ENCODE measurements around the gene ADCY5.

Gene ADCY5

DNA sequence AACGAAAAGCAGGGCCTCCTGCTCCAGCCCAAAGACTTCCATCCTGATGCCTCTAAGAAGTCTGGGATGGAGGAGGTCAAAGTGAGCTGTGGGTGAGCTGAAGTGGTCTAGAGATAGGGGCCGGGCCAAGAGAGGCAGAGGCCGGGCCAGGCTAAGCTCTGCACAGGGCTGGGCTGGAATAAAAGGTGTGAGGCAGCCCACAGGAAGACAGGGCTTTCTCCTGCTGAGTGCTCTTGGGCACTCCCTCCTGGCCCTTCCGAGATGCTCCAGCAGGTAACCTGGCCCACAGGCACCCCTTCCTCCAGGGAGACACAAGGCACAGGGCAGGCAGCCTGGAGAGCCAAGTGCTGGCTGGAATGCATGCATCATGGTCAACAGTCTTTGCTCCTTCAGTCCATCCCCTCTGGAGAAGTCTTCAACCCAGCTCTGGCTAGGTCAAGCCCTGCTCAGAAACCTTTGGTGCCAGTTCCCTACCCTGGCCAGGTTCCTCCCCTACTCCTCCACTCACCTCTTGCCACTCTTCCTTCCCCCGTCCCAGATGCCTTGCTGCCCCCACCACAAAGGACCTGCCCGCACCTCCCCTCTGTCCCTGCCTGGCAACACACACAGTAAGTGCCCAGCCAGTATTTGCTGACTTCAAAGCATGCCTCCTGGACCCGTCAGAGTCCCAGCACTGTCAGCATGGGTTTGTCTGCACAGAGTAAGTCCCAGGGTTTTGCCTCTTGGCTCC lies 153.6 kb downstream of the ADCY5 start:
- no peak overlapping the region for H3K4me3 ChIP-seq (ENCODE audit: low read depth, low read length)
- no peak for TF ChIP-seq CTCF (IDR thresholded peaks at IDR 0.05; ENCODE audit: low read depth, low read length)

DNA sequence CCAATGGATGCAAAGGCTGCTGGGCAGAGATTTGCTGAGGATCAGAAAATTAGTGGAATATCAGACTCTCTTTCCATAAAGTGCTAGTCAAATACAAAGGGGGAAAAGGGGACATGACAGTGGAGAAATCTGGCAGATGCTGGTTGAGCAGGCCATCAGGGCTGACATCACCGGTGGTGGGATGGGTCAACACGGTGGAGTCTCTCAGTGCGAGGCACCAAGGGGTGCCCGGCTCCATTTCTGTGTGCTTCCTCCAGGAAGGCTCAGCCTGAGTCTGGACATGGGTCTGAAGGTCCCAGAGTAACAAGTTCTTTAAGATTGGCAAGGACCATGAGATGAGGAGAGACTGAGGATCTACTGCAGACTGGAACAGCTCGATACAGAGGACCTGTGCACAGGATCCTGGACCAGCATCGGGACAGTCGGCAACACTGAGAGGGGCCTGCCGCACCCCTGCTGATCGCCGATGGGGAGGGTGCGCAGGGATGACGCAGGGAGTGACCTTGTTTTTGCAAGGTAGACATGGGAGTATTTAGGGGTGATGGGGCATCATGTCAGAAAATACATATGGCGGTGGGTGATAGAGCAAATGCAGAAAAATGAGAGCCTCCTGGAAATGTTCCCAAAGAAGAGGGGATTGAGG lies 154.5 kb downstream of the ADCY5 start:
- no peak for TF ChIP-seq CTCF (IDR thresholded peaks at IDR 0.05; ENCODE audit: low read depth, low read length)
- no peak overlapping the region for H3K4me3 ChIP-seq (ENCODE audit: low read depth, low read length)

GRCh38 chr3:123292321-123293310 lies 156.3 kb downstream of the ADCY5 start:
- H3K4me3 ChIP-seq (ENCODE audit: low read depth, low read length) = no peak overlapping the region
- no peak for TF ChIP-seq CTCF (IDR thresholded peaks at IDR 0.05; ENCODE audit: low read depth, low read length)

DNA sequence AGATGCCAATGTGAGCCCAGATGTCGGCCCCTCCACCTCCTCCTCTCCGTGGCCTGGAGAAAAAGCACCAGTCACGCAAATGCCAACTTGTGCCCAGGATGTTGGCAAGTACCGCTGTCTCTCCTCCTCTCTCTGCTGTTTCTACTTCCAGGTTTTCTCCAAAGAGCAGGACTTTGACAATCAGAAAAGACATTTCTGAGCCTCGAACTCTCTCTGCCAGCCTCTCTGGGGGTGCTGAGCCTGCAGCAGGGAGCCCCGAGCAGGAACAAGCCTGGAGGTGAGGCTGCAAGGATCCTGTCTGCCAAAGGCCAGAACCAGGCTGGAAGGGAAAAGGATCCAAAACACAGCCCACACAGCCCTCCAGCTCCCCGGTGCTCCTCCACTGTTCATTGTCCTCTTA lies 157.5 kb downstream of the ADCY5 start:
- no peak for TF ChIP-seq CTCF (IDR thresholded peaks at IDR 0.05; ENCODE audit: low read depth, low read length)
- H3K4me3 ChIP-seq (ENCODE audit: low read depth, low read length) = no peak overlapping the region

GRCh38 chr3:123290962-123291361 lies 157.9 kb downstream of the ADCY5 start:
- no peak for TF ChIP-seq CTCF (IDR thresholded peaks at IDR 0.05; ENCODE audit: low read depth, low read length)
- no peak overlapping the region for H3K4me3 ChIP-seq (ENCODE audit: low read depth, low read length)

GRCh38 chr3:123290107-123290930 lies 158.6 kb downstream of the ADCY5 start:
- no peak for TF ChIP-seq CTCF (IDR thresholded peaks at IDR 0.05; ENCODE audit: low read depth, low read length)
- H3K4me3 ChIP-seq (ENCODE audit: low read depth, low read length) = no peak overlapping the region
